ENCODE data around the gene SYNM.
A peak's percentile ranks its signal among the peaks of the same experiment; 100 is the strongest.

Gene SYNM

GRCh38 chr15:99117111-99117510 is 12.2 kb downstream of the SYNM start:
- H3K9me3 ChIP-seq (ENCODE audit: control insufficient read depth, low read length) = no peaks in the 10 kb centered on the region
- no peaks in the 10 kb centered on the region for H3K36me3 ChIP-seq (ENCODE audit: control insufficient read depth, insufficient read depth, low read length)
- H3K27me3 ChIP-seq (ENCODE audit: control insufficient read depth, insufficient read depth, low read length, poor library complexity, severe bottlenecking) = no peaks in the 10 kb centered on the region
- 92 to 95% methylated on average over 8 of the region's 8 CpGs for WGBS, 2 experiments
- no peak overlapping the region for H3K27ac ChIP-seq (ENCODE audit: insufficient read depth, low read depth, low read length, poor library complexity, severe bottlenecking)
- no peaks in the 10 kb centered on the region for H3K4me1 ChIP-seq (ENCODE audit: control insufficient read depth, insufficient read depth, low read length)
- no peak overlapping the region for H3K4me3 ChIP-seq (ENCODE audit: insufficient read depth, low read depth, low read length)

GRCh38 chr15:99117563-99118257 is 12.8 kb downstream of the SYNM start:
- H3K27me3 ChIP-seq (ENCODE audit: control insufficient read depth, insufficient read depth, low read length, poor library complexity, severe bottlenecking) = no peaks in the 10 kb centered on the region
- H3K36me3 ChIP-seq (ENCODE audit: control insufficient read depth, insufficient read depth, low read length) = no peaks in the 10 kb centered on the region
- WGBS, 2 experiments = 94 to 95% methylated on average over 20 of the region's 20 CpGs
- no peaks in the 10 kb centered on the region for H3K4me1 ChIP-seq (ENCODE audit: control insufficient read depth, insufficient read depth, low read length)
- H3K27ac ChIP-seq (ENCODE audit: insufficient read depth, low read depth, low read length, poor library complexity, severe bottlenecking) = no peak overlapping the region
- H3K4me3 ChIP-seq (ENCODE audit: insufficient read depth, low read depth, low read length) = no peak overlapping the region
- no peaks in the 10 kb centered on the region for H3K9me3 ChIP-seq (ENCODE audit: control insufficient read depth, low read length)

- Histone ChIP-seq H3K9me3 (ENCODE audit: control insufficient read depth, low read length) (no peaks in the 10 kb centered on the region), H3K27me3 (ENCODE audit: control insufficient read depth, insufficient read depth, low read length, poor library complexity, severe bottlenecking) (no peaks in the 10 kb centered on the region), H3K4me1 (ENCODE audit: control insufficient read depth, insufficient read depth, low read length) (no peaks in the 10 kb centered on the region), H3K27ac (ENCODE audit: insufficient read depth, low read depth, low read length, poor library complexity, severe bottlenecking) (no peak overlapping the region), H3K4me3 (ENCODE audit: insufficient read depth, low read depth, low read length) (no peak overlapping the region), H3K36me3 (ENCODE audit: control insufficient read depth, insufficient read depth, low read length) (no peaks in the 10 kb centered on the region)
- WGBS, 2 experiments = 89 to 94% methylated on average over 7 of the region's 7 CpGs
Observed at GRCh38 chr15:99118258-99118632, 13.4 kb downstream of the SYNM start.

- H3K36me3 ChIP-seq (ENCODE audit: control insufficient read depth, insufficient read depth, low read length) = no peaks in the 10 kb centered on the region
- no peak overlapping the region for H3K27ac ChIP-seq (ENCODE audit: insufficient read depth, low read depth, low read length, poor library complexity, severe bottlenecking)
- WGBS, 2 experiments = 94% methylated on average over 22 of the region's 22 CpGs
- H3K4me1 ChIP-seq (ENCODE audit: control insufficient read depth, insufficient read depth, low read length) = peaks cover 6% of the 10 kb centered on the region
- H3K27me3 ChIP-seq (ENCODE audit: control insufficient read depth, insufficient read depth, low read length, poor library complexity, severe bottlenecking) = no peaks in the 10 kb centered on the region
- no peaks in the 10 kb centered on the region for H3K9me3 ChIP-seq (ENCODE audit: control insufficient read depth, low read length)
- no peak overlapping the region for H3K4me3 ChIP-seq (ENCODE audit: insufficient read depth, low read depth, low read length)
Observed at GRCh38 chr15:99118801-99119546, 14.1 kb downstream of the SYNM start.

GRCh38 chr15:99120050-99120777 is 15.3 kb downstream of the SYNM start:
- no peaks in the 10 kb centered on the region for H3K36me3 ChIP-seq (ENCODE audit: control insufficient read depth, insufficient read depth, low read length)

GRCh38 chr15:99121207-99121606 is 16.3 kb downstream of the SYNM start:
- Histone ChIP-seq H3K4me1 (ENCODE audit: control insufficient read depth, insufficient read depth, low read length) (peaks cover 12% of the 10 kb centered on the region), H3K27me3 (ENCODE audit: control insufficient read depth, insufficient read depth, low read length, poor library complexity, severe bottlenecking) (no peaks in the 10 kb centered on the region), H3K9me3 (ENCODE audit: control insufficient read depth, low read length) (no peaks in the 10 kb centered on the region), H3K27ac (ENCODE audit: insufficient read depth, low read depth, low read length, poor library complexity, severe bottlenecking) (no peak overlapping the region), H3K36me3 (ENCODE audit: control insufficient read depth, insufficient read depth, low read length) (no peaks in the 10 kb centered on the region), H3K4me3 (ENCODE audit: insufficient read depth, low read depth, low read length) (no peak overlapping the region)
- WGBS, 2 experiments = 86 to 88% methylated on average over 10 of the region's 10 CpGs

More at GRCh38 chr15:99120050-99120777, 15.3 kb downstream of the SYNM start:
- Histone ChIP-seq H3K9me3 (ENCODE audit: control insufficient read depth, low read length) (no peaks in the 10 kb centered on the region), H3K4me1 (ENCODE audit: control insufficient read depth, insufficient read depth, low read length) (peaks cover 9% of the 10 kb centered on the region), H3K4me3 (ENCODE audit: insufficient read depth, low read depth, low read length) (no peak overlapping the region), H3K27ac (ENCODE audit: insufficient read depth, low read depth, low read length, poor library complexity, severe bottlenecking) (no peak overlapping the region), H3K27me3 (ENCODE audit: control insufficient read depth, insufficient read depth, low read length, poor library complexity, severe bottlenecking) (no peaks in the 10 kb centered on the region)
- WGBS, 2 experiments = 88% methylated on average over 12 of the region's 12 CpGs

GRCh38 chr15:99121691-99122410 is 17.0 kb downstream of the SYNM start:
- 93 to 97% methylated on average over 8 of the region's 8 CpGs for WGBS, 2 experiments
- H3K36me3 ChIP-seq (ENCODE audit: control insufficient read depth, insufficient read depth, low read length) = no peaks in the 10 kb centered on the region
- H3K27ac ChIP-seq (ENCODE audit: insufficient read depth, low read depth, low read length, poor library complexity, severe bottlenecking) = no peak overlapping the region
- no peak overlapping the region for H3K4me3 ChIP-seq (ENCODE audit: insufficient read depth, low read depth, low read length)
- no peaks in the 10 kb centered on the region for H3K9me3 ChIP-seq (ENCODE audit: control insufficient read depth, low read length)
- H3K27me3 ChIP-seq (ENCODE audit: control insufficient read depth, insufficient read depth, low read length, poor library complexity, severe bottlenecking) = no peaks in the 10 kb centered on the region
- H3K4me1 ChIP-seq (ENCODE audit: control insufficient read depth, insufficient read depth, low read length) = peaks cover 13% of the 10 kb centered on the region

- Histone ChIP-seq H3K4me1 (ENCODE audit: control insufficient read depth, insufficient read depth, low read length) (peaks cover 13% of the 10 kb centered on the region), H3K4me3 (ENCODE audit: insufficient read depth, low read depth, low read length) (no peak overlapping the region), H3K27me3 (ENCODE audit: control insufficient read depth, insufficient read depth, low read length, poor library complexity, severe bottlenecking) (no peaks in the 10 kb centered on the region), H3K27ac (ENCODE audit: insufficient read depth, low read depth, low read length, poor library complexity, severe bottlenecking) (peak overlapping the region; percentile 74), H3K9me3 (ENCODE audit: control insufficient read depth, low read length) (no peaks in the 10 kb centered on the region), H3K36me3 (ENCODE audit: control insufficient read depth, insufficient read depth, low read length) (no peaks in the 10 kb centered on the region)
- 80 to 88% methylated on average over 21 to 22 of the region's 22 CpGs for WGBS, 2 experiments
Observed at GRCh38 chr15:99122831-99123712, 18.2 kb downstream of the SYNM start.

GRCh38 chr15:99123713-99124451 is 19.0 kb downstream of the SYNM start:
- peaks cover 13% of the 10 kb centered on the region for H3K4me1 ChIP-seq (ENCODE audit: control insufficient read depth, insufficient read depth, low read length)
- 59 to 64% methylated on average over 20 of the region's 20 CpGs for WGBS, 2 experiments
- no peaks in the 10 kb centered on the region for H3K27me3 ChIP-seq (ENCODE audit: control insufficient read depth, insufficient read depth, low read length, poor library complexity, severe bottlenecking)
- H3K27ac ChIP-seq (ENCODE audit: insufficient read depth, low read depth, low read length, poor library complexity, severe bottlenecking) = peak overlapping the region; percentile 74
- H3K36me3 ChIP-seq (ENCODE audit: control insufficient read depth, insufficient read depth, low read length) = no peaks in the 10 kb centered on the region
- no peak overlapping the region for H3K4me3 ChIP-seq (ENCODE audit: insufficient read depth, low read depth, low read length)
- no peaks in the 10 kb centered on the region for H3K9me3 ChIP-seq (ENCODE audit: control insufficient read depth, low read length)

Measured in ectodermal cell (in vitro differentiated cells).